AG04449 (cell line): Measurements from ENCODE around the gene PTPN14.

Experiments
- CTCF ChIA-PET: fragments of 350-600 bp; formaldehyde crosslinking; extraction: SDS; loops from one replicate; lab custom pipeline; 2021; ENCODE audit warnings: antibody characterized with exemption; lab: Yijun Ruan, JAX
- POLR2A ChIA-PET: fragments of 400-600, 350-600 bp; formaldehyde crosslinking; extraction: SDS; loops from one replicate; lab custom pipeline; 2020; ENCODE audit warnings: antibody characterized with exemption, inconsistent platforms; lab: Yijun Ruan, JAX
- DNase-seq: peaks from one replicate; pipeline ENCODE4 v3.0.0-alpha.2; 2010; ENCODE audit warnings: low read depth, low spot score
- H3K4me3 ChIP-seq: 2 replicates; pipeline ENCODE4 v1.5.1; 2011; ENCODE audit warnings: low read depth, mild to moderate bottlenecking, control low read depth, low read length
- TF ChIP-seq, protein P1 (sequence below): IDR thresholded peaks from one replicate; pipeline ENCODE4 v1.5.1; 2011; ENCODE audit warnings: mild to moderate bottlenecking, moderate library complexity, low read length, control low read depth, inconsistent platforms; ENCODE audit not compliant: insufficient read depth; ENCODE audit errors: missing control alignments

The PTPN14 gene

DNA sequence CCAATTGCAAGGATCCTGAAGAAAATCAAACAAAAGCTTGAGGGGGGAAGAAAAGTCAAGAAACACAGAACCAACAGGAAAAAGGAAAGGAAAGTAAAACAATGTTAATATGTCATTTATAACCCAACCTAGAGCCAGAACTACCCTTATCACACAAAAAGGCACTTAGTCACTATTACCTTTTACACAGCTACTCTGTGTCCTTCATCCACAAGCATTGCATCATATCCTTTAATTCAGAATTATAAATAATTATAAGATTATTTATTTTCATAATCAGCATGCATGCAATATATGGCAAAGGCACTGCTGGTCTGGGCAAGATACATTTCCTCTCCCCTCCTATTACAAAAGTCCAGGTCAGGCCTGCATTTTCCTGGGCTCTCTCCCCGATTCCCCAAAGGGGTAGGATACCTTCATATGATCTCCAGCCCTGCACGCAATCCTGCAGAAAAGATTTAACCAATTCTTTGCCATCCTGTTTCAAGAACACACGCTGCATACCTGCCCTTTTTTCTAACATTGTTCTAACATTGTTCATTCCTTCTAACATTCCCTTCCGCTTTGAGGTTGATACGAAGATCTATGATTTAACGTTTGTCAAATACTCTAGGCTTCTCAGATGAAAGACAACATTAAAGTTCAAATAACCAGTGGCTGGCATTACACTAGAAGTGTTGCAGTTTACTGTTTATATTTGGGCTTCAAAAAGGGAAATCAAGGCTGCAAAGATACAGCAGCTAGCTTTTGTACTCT is 4.3 kb downstream of the PTPN14 start:
- TF ChIP-seq, protein P1, sequence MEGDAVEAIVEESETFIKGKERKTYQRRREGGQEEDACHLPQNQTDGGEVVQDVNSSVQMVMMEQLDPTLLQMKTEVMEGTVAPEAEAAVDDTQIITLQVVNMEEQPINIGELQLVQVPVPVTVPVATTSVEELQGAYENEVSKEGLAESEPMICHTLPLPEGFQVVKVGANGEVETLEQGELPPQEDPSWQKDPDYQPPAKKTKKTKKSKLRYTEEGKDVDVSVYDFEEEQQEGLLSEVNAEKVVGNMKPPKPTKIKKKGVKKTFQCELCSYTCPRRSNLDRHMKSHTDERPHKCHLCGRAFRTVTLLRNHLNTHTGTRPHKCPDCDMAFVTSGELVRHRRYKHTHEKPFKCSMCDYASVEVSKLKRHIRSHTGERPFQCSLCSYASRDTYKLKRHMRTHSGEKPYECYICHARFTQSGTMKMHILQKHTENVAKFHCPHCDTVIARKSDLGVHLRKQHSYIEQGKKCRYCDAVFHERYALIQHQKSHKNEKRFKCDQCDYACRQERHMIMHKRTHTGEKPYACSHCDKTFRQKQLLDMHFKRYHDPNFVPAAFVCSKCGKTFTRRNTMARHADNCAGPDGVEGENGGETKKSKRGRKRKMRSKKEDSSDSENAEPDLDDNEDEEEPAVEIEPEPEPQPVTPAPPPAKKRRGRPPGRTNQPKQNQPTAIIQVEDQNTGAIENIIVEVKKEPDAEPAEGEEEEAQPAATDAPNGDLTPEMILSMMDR = no peak
- H3K4me3 ChIP-seq = peak overlapping the region; percentile 86
- ChIA-PET CTCF (interaction anchor here (0.6 to 5.0 kb wide), 4 partner anchors 61 to 215 kb away, joined by 3 to 26 read pairs (median 3); no protein-coding TSS in a partner anchor), POLR2A (no interaction called here)
- DNase-seq = no peak

DNA sequence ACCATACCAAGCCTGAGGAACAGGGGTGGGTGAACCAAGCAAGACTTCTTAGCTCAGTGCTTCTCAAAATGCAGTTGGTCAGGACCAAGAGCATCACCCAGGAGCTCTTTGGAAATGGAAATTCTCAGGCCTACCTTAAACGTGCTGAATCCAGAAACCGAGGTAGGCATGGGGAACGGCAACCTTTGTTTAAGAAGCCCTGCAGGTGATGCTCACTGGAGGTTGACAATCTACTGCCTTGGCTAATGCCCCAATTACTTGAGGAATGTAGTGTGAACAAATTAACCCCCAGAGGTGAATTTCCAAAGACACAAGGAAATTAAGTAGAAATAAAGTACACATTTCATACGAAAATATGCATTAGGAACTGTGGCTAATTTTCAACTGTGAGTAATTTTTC is 5.3 kb downstream of the PTPN14 start:
- TF ChIP-seq, protein P1 = no peak
- ChIA-PET POLR2A (interaction anchor here (0.6 kb wide), 1 partner anchor 17 kb away, joined by 3 read pairs; no protein-coding TSS in a partner anchor), CTCF (interaction anchor here (5.0 kb wide), 1 partner anchor 214 kb away, joined by 26 read pairs; no protein-coding TSS in a partner anchor)
- DNase-seq = no peak
- no peak overlapping the region for H3K4me3 ChIP-seq

DNA sequence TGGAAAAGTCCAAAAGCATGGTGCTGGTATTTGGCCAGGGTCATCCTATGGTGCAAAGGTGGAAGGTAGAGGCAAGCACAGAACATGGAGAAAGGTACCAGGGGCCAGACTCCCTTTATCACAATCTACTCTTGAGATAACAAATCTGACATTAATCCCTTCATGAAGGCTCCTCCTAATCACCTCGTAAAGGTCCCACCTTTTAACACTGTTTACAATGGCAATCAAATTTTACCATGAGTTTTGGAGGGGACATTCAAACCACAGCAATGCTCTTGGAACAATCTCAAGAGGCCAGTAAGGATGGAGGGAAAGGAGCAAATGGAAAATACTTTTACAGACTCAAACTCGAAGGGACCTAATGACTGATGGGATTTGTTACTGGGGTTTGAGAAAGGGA is 6.1 kb downstream of the PTPN14 start:
- POLR2A ChIA-PET = no interaction called here
- TF ChIP-seq, protein P1 = no peak
- CTCF ChIA-PET = no interaction called here
- DNase-seq = no peak
- no peak overlapping the region for H3K4me3 ChIP-seq

DNA sequence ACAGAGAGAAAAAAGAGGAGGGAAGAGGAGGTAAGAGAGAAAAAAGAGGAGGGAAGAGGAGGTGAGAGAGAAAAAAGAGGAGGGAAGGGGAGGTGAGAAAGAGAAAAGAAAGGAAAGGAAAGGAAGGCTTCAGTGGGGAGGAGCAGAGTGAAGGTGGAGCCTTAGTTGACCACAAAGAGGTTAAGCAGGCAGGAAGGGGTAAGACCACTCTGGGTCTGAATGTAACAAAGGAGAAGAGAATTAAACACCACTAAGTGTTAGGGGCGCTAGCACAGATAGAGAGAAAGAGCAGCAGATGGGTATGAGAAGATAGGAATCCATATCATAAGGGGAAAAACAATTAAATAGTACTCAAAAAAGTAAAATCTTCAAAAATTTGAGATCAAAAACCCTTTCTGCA is 6.6 kb downstream of the PTPN14 start:
- CTCF ChIA-PET = no interaction called here

DNA sequence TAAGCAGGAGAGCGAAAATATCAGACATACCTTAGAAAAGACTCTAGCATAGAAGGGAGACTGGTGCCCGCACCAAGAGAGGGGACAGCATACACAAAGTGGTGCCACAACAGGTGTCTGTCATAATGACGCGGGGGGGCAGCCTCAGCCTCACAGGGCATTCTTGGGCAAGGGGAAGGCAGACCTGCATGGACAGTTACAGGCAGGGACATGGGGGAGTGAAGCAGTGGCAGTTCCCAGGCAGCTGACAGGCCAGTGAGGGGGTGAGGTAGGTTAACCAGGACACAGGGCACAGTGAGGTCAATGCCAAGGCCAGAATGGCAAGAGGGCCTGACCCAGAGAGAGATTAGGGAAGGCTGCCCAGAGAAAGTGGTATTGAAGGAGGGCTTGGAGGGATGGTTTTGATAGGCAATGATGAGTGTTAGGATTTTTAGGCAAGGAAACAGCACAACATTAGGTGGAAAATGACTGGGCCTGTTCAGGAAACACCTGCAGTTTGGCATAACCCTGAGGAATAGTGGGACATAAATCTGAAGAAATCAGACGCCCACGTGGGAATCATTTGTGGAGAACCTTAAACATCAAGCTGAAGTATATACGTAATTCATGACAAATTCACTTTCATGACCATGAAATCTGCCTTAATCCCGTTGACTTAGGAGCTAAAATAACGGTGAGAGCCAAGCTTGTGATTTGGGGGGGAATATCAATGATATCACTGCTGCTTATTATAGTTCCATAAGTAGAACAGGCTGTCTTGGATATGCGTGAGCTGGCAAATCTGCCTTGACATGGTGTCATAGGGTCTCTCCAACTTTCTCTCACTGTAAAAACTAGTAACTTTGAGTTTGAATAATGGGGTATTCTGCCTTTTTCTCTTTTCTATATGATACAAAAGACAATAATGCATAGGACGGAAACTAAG is 8.9 kb downstream of the PTPN14 start:
- CTCF ChIA-PET = interaction anchor here (2.5 to 3.6 kb wide), 2 partner anchors 8 to 209 kb away, joined by 10 to 17 read pairs; partner anchors contain the start of gene PTPN14
- POLR2A ChIA-PET = interaction anchor here (0.5 kb wide), 1 partner anchor 49 kb away, joined by 3 read pairs; no protein-coding TSS in a partner anchor
- no peak for DNase-seq
- no peak overlapping the region for H3K4me3 ChIP-seq
- TF ChIP-seq, protein P1 = no peak

More for the DNA sequence above, 6.6 kb downstream of the PTPN14 start:
- DNase-seq = no peak
- TF ChIP-seq, protein P1 = no peak
- POLR2A ChIA-PET = no interaction called here
- no peak overlapping the region for H3K4me3 ChIP-seq
